Measurements from ENCODE around the gene PASK.
A peak's percentile ranks its signal among the peaks of the same experiment; 100 is the strongest.

PASK gene

DNA sequence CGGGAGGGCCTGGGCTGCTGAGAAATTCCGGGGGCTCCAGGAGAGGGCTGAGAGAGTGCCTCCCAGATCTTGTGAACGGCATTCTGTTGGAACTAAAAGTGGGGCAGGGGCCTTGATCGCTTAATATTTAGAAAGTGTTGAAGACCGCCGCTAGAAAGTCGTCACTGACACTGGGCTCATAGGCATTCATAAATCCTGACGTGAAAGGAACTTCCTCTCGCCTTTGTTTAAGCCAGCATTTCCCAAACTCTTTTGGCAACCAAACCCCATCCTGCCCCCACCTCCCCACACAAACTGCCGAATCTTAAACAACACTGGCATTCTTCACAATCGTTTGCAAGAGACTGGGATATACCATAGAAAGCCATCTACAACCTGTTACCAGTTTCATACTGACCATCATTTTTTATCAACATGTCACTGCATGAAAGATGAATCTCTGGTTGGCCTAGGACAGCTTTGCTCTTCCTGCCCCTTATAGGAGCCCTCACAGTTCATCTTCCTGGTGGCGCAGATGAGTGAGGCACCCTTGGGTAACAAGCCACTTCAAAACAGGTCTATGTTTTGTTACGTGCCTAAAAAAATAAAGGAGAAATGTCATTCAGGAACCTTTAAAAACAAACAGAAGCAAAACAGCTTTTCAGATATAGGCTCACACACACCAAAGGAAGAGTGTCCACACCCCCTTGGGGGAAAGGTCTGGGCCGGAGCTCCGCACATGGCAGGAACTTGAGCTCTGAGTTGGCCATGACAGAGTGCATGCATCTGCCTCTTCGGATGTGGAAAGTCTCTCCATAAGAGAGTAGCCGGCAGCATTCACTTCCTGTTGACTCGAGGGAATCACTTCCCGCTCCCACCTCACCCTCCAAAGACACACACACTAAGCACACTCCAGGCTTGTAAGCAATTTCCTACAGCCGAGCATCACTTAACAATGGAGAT, 60.2 kb downstream of the PASK start:
- Mint-ChIP-seq H3K36me3 (ENCODE audit: low read depth) (peaks cover 83% of the 10 kb centered on the region), H3K27ac (peak overlapping the region in 1 of 3 experiments; percentile 69), H3K4me3 (no peak overlapping the region), H3K4me1 (peaks cover 5% of the 10 kb centered on the region), H3K9me3 (peaks cover 11% of the 10 kb centered on the region), H3K27me3 (ENCODE audit: low read depth) (no peaks in the 10 kb centered on the region)
- TF ChIP-seq, protein P1, sequence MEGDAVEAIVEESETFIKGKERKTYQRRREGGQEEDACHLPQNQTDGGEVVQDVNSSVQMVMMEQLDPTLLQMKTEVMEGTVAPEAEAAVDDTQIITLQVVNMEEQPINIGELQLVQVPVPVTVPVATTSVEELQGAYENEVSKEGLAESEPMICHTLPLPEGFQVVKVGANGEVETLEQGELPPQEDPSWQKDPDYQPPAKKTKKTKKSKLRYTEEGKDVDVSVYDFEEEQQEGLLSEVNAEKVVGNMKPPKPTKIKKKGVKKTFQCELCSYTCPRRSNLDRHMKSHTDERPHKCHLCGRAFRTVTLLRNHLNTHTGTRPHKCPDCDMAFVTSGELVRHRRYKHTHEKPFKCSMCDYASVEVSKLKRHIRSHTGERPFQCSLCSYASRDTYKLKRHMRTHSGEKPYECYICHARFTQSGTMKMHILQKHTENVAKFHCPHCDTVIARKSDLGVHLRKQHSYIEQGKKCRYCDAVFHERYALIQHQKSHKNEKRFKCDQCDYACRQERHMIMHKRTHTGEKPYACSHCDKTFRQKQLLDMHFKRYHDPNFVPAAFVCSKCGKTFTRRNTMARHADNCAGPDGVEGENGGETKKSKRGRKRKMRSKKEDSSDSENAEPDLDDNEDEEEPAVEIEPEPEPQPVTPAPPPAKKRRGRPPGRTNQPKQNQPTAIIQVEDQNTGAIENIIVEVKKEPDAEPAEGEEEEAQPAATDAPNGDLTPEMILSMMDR (IDR thresholded peaks at IDR 0.05; ENCODE audit: unreplicated experiment in 3 of 3) = no peak

DNA sequence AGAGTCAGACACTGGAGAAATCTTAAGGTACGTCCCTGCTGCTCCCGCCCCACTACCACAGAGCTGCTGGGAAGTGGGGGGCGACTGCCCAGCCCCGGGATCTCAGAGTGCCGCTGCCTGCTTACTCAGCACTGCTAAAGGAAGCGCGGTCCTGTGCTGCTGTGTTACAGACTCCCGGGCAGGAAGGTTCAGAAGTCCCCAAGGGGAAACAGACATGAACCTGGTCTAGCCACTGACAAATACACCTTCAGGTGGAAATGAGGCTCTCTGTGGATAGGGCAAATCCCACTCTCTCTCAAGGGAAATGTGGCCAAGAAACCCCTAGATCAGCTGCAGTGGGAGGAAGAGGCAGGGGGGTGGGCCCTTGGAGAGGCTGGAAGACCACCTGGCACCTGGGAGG, 60.9 kb downstream of the PASK start:
- peaks cover 79% of the 10 kb centered on the region for H3K36me3 Mint-ChIP-seq (ENCODE audit: low read depth)
- TF ChIP-seq, protein P1 (IDR thresholded peaks at IDR 0.05; ENCODE audit: unreplicated experiment in 3 of 3) = no peak
- H3K27me3 Mint-ChIP-seq (ENCODE audit: low read depth) = no peaks in the 10 kb centered on the region
- H3K27ac Mint-ChIP-seq = no peak overlapping the region
- peaks cover 11% of the 10 kb centered on the region for H3K9me3 Mint-ChIP-seq
- H3K4me3 Mint-ChIP-seq = no peak overlapping the region
- H3K4me1 Mint-ChIP-seq = peaks cover 5% of the 10 kb centered on the region

DNA sequence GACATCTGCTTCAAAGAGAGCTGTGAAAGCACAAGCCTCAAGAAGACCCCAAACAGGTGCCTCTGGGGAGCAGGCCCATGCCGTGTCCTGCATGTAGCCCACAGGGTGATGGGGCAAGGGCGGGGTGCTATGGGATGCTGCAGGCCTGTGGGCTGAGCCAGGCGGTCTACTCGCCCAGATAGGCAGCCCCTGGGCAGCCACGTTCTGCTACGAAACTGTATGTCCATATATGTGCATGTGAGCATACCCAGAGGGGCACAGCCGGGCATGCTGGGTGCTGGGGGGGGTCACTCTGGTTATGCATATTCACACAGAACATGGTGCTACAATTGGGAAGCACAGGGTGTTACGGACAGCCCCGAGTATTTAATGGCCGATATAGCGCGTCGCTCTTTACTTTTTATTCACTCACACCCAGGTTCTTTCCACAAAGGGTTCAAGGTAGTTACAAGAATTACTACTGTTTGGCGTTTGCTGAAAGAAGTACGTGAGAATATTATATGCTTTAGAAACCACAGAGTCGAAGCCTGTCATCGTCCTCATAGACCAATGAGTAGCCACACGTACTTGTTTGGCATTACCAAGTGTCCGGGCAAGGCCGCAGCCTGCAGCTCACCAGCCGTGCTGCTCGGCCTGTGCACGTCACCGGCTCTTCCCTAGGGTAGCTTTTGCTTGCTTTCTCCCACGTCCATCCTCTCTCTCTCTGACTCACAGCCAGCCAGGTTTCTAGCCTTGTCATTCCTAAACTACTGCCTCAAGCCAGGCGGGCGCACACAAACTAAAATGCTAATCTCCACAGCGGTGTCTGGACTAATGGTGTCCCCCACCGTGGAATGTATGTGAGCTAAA, 61.6 kb downstream of the PASK start:
- H3K4me1 Mint-ChIP-seq = peaks cover 5% of the 10 kb centered on the region

DNA sequence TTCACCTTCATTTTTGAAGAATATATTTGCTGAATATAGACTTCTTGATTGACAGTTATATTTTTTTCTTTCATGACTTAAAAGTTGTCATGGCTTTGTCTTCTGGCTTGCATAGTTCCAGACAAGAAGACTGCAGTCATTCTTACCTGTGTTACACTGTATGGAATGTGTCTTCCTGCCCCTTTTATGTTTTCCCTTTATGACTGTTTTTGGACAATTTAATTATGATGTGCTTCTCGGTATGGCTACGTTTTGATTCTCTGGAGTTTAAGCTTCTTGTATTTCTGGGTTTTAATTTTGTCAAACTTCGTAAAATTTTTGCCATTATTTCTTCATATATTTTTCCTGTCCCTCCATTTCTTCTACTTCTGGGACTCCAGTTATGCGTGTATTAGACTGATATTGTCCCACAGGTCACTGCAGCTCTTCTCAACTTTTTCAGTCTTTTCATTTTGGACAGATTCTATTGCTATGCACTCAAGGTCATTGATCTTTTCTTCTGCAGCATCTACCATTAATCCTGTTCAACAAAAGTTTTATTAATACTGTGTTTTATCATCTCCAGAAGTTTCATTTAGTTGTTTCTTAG, 64.3 kb downstream of the PASK start:
- Mint-ChIP-seq H3K27ac (no peak overlapping the region), H3K36me3 (ENCODE audit: low read depth) (peaks cover 61% of the 10 kb centered on the region), H3K27me3 (ENCODE audit: low read depth) (no peaks in the 10 kb centered on the region), H3K4me1 (no peaks in the 10 kb centered on the region), H3K9me3 (peaks cover 11% of the 10 kb centered on the region), H3K4me3 (no peak overlapping the region)
- TF ChIP-seq, protein P1 (IDR thresholded peaks at IDR 0.05; ENCODE audit: unreplicated experiment in 3 of 3) = no peak

More for the DNA sequence above, 61.6 kb downstream of the PASK start:
- H3K4me3 Mint-ChIP-seq = no peak overlapping the region
- peaks cover 81% of the 10 kb centered on the region for H3K36me3 Mint-ChIP-seq (ENCODE audit: low read depth)
- TF ChIP-seq, protein P1 (IDR thresholded peaks at IDR 0.05; ENCODE audit: unreplicated experiment in 3 of 3) = no peak
- H3K9me3 Mint-ChIP-seq = peaks cover 11% of the 10 kb centered on the region
- H3K27me3 Mint-ChIP-seq (ENCODE audit: low read depth) = no peaks in the 10 kb centered on the region
- H3K27ac Mint-ChIP-seq = no peak overlapping the region

DNA sequence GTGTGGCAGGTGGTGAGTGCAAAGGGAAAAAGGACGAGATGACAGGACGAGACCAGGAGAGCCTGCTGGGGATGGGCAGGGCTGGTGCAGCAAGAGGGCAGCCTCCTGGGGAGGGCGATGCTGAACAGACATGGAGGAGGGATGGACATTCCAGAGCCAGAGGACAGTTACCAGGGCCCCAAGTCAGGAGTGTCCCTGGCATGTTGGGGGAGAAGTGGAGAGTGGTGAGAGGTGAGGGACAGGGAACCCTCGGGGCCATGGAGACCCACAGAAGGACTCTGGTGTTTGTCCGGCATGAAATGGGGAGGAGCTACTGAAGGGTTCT, 66.2 kb downstream of the PASK start:
- Mint-ChIP-seq H3K36me3 (ENCODE audit: low read depth) (peaks cover 45% of the 10 kb centered on the region), H3K27me3 (ENCODE audit: low read depth) (no peaks in the 10 kb centered on the region), H3K27ac (no peak overlapping the region)

More for the DNA sequence above, 66.2 kb downstream of the PASK start:
- Mint-ChIP-seq H3K9me3 (peaks cover 11% of the 10 kb centered on the region), H3K4me1 (no peaks in the 10 kb centered on the region), H3K4me3 (no peak overlapping the region)
- TF ChIP-seq, protein P1 (IDR thresholded peaks at IDR 0.05; ENCODE audit: unreplicated experiment in 3 of 3) = no peak

Data from nephron (organoid).